ENCODE data around the gene GAPVD1. TPM values are rescaled to one million over a fixed set of nuclear protein-coding genes. Genes with fewer than 3 reads are reported as not detected.

Gene GAPVD1
- total and polyA plus RNA-seq, 10 of the 15 experiments (the other 5 are each of a cell fraction or from before 2014, with no cell fraction given): 4.3 to 36.6 (median 25.9) TPM

DNA sequence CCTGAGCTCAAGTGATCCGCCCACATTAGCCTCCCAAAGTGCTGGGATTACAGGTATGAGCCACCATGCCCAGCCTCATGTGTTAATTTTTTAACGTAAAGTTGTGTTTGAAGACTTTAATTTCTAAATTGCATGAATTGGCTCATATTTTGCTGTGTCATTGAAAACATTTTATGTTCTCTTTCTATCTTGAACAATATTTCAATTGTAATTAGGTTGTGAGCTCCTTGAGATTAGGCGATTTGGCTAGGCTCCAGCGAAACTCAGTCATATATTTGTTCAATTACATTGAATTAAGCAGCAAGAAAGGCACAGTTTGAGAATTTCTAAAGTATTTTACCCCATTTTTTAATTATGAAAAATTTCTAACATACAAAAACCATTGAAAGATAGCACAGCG is 34.0 kb downstream of the GAPVD1 start:
- in situ Hi-C loops (cut with MboI): no loop called here
- WGBS (ENCODE audit: insufficient coverage, insufficient replicate concordance, low lambda C conversion rate, missing lambda C conversion rate): 97% methylated on average over 5 of the region's 5 CpGs
- Histone ChIP-seq H3K27ac (ENCODE audit: control insufficient read depth, insufficient read depth) (no peak overlapping the region), H3K9me3 (replicated peaks; ENCODE audit: control insufficient read depth, insufficient read depth, low read length) (no peaks in the 10 kb centered on the region), H3K4me2 (ENCODE audit: control insufficient read depth, insufficient read depth) (no peak overlapping the region), H2AFZ (ENCODE audit: control insufficient read depth, low read depth, low read length) (no peak overlapping the region), H3K79me2 (ENCODE audit: control insufficient read depth, insufficient read depth, low read length) (peaks cover 10% of the 10 kb centered on the region), H3K4me1 (ENCODE audit: control insufficient read depth, insufficient read depth, low read length) (no peaks in the 10 kb centered on the region), H3K9ac (ENCODE audit: control insufficient read depth, insufficient read depth, low read length) (no peak overlapping the region), H3K4me3 (no peak overlapping the region), H4K20me1 (ENCODE audit: control insufficient read depth, insufficient read depth) (no peaks in the 10 kb centered on the region; the same call in 1 of the 2 replicates), H3K27me3 (replicated peaks in 1 of 2; ENCODE audit: control insufficient read depth in 2 of 2, insufficient read depth in 2 of 2, low read length in 1 of 2) (no peaks in the 10 kb centered on the region), H3K36me3 (ENCODE audit: control insufficient read depth in 2 of 2, insufficient read depth in 2 of 2, low read length in 1 of 2) (peaks cover 1 to 4% of the 10 kb centered on the region in 2 experiments; a peak in 1 of 4 replicates)
- no peak for ATAC-seq
- TF ChIP-seq MEF2B (IDR thresholded peaks at IDR 0.05; ENCODE audit: partially characterized antibody, poor library complexity, severe bottlenecking): no peak
- no peak for TF ChIP-seq BRCA1 (IDR thresholded peaks at IDR 0.05; ENCODE audit: low read depth, low read length)
- no peak for TF ChIP-seq ASH2L (IDR thresholded peaks at IDR 0.05; ENCODE audit: borderline replicate concordance, low read depth)
- TF ChIP-seq, protein P1, sequence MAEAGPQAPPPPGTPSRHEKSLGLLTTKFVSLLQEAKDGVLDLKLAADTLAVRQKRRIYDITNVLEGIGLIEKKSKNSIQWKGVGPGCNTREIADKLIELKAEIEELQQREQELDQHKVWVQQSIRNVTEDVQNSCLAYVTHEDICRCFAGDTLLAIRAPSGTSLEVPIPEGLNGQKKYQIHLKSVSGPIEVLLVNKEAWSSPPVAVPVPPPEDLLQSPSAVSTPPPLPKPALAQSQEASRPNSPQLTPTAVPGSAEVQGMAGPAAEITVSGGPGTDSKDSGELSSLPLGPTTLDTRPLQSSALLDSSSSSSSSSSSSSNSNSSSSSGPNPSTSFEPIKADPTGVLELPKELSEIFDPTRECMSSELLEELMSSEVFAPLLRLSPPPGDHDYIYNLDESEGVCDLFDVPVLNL (IDR thresholded peaks at IDR 0.05; ENCODE audit: low read depth, low read length): no peak
- no peak for TF ChIP-seq NR2C1 (IDR thresholded peaks at IDR 0.05)
- no peak for TF ChIP-seq POLR2AphosphoS5 (IDR thresholded peaks at IDR 0.05; ENCODE audit: low read length)
- no peak for TF ChIP-seq NFYA (IDR thresholded peaks at IDR 0.05; ENCODE audit: borderline replicate concordance, low read depth, low read length)
- TF ChIP-seq CHD1 (IDR thresholded peaks at IDR 0.05; ENCODE audit: low read depth, low read length): no peak
- TF ChIP-seq, protein P2, sequence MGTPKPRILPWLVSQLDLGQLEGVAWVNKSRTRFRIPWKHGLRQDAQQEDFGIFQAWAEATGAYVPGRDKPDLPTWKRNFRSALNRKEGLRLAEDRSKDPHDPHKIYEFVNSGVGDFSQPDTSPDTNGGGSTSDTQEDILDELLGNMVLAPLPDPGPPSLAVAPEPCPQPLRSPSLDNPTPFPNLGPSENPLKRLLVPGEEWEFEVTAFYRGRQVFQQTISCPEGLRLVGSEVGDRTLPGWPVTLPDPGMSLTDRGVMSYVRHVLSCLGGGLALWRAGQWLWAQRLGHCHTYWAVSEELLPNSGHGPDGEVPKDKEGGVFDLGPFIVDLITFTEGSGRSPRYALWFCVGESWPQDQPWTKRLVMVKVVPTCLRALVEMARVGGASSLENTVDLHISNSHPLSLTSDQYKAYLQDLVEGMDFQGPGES (IDR thresholded peaks at IDR 0.05): no peak
- TF ChIP-seq SMAD5 (IDR thresholded peaks at IDR 0.05; ENCODE audit: low read depth): no peak
- no peak for TF ChIP-seq FOS (IDR thresholded peaks at IDR 0.05; ENCODE audit: borderline replicate concordance, extremely low read depth, insufficient read length)
- no peak for TF ChIP-seq IKZF2 (IDR thresholded peaks at IDR 0.05)
- TF ChIP-seq NFYB (IDR thresholded peaks at IDR 0.05; ENCODE audit: insufficient read depth, low read depth, low read length): no peak
- no TSS peak for BruUV-seq (replicated peaks)
- intact Hi-C loops (cut with micrococcal nuclease; ENCODE audit: unreplicated experiment): no loop called here
- FAIRE-seq: no peak
- ChIA-PET CTCF (interaction anchor here (0.6 to 1.2 kb wide), 3 partner anchors 9 to 34 kb away, joined by 3 read pairs; partner anchors contain the start of gene GAPVD1), RAD21 (ENCODE audit: unreplicated experiment) (no interaction called here), SMC1A (ENCODE audit: uncharacterized antibody, unreplicated experiment) (interaction anchor here (0.6 to 1.4 kb wide), 3 partner anchors 11 to 1176 kb away, joined by 3 to 5 read pairs (median 3); no protein-coding TSS in a partner anchor), POLR2A (interaction anchor here (0.7 kb wide), 3 partner anchors 15 to 161 kb away, joined by 3 to 8 read pairs (median 3); no protein-coding TSS in a partner anchor)
- DNase-seq (ENCODE audit: low read depth, low spot score): no peak

Data from GM12878 (cell line).